ENCODE results near the gene C10orf105.

The C10orf105 gene

DNA sequence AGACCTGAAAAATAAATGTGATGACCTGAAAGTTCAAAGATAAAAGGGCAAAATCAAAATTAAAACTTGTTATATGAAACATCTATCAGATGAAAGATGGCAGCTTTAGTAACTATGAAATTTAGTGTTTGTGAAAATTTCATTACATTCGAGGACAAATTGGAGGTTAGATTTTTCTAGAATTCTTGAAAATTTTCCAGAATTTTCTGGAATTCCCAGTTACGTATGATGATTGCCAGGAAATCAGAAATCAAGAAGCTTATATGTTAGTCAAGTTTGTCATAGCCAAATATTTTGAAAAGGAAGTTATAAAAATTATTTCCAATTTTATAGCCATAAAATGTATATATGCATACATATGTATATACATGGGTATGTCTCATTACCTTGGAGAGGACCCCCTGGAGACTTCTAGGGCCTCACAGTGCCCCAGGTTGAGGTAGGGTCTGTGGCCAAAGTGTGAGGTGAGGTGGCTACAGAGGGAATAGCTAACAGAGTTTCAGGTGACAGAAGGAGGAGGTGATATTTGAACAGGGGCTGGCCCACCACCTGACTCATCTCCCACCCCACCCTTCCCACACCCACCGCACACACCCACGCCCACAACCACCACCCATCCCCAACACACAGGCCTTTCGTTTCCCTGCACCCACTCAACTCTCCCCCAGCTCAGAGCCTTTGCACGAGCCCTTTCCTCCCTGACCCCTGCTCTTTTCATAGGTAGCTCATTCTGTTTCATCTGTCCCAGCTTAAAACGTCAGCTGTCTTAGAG is 21.5 kb downstream of the C10orf105 start:
- peak; percentile 10 for DNase-seq

DNA sequence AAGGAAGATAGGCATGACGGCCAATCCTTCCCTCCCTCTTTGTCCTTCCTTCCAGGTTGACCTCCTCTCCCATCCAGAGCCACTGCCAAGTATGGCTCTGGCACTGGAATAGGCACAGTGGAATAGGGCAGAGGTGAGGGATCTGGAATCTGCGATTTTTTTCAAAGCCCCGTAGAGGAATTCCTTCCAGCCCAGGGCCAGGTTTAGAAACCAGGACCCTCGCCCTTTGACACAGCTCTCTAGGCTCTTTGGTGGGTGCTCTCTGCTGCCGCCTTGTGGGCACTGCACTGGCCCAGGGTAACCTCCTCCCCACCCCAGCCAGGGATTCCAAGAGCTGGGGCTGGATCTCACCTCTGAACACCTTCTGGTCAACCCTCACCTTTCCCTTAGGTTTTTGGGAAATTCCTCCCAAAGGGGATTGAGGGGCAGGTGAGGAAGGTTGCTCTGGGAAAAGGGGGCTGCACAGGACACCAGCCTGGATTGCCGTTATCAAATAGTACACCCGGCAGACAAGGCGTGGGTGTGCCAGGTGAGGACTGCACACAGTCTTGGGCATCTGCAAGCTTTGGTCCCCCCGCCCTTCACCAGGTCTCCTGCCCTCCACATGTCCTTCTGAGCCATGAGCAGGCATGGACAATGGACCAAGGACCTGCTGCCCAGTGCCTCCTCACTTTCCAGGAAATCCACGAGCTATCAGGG is 22.8 kb downstream of the C10orf105 start:
- peak; percentile 59 for DNase-seq

DNA sequence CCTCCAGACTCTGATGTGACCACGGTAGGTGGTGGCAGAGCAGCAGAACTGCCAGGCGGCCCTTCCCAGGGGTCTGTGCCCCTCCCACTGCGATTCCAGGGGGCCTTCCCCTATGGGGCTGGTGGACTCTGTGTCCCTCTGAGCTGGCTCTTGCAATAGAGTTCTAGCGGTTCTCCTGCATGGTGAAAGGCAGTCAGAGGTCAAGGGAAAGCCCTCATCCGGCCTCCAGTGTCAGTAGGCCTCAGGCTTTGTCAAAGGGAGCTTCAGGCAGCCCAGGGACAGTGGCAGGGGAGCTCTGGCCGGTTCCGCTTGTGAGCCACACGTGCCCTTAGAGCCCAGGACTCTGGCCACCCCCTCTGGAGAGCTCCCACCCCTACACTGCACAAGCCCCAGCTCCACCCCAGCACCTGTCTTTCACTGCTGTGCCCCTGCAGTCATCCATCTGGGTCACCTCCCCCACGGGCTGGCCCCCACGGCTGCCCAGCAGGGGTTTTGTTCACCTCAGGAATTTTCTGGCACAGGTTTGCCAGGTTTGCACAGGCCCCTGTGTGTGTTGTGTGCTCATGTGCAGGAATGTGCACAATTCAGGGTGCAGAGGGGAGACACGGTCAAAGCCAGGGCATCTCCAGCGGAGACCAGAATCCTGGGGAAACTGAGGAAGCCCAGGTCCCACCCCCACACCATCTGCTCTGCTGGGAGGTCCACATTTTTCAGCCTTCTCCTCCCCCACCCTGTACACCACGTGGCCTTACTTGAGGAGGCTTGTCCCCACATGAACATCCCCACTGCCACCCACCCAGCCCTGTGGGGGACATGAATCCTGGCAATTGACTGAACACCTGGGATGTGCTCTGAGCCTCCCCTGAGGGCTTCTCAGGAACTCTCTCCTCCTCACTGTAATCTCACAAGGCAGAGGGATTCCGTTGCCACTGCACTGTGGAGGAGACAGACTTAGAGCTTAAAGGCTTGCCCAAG is 23.8 kb downstream of the C10orf105 start:
- DNase-seq = no peak

DNA sequence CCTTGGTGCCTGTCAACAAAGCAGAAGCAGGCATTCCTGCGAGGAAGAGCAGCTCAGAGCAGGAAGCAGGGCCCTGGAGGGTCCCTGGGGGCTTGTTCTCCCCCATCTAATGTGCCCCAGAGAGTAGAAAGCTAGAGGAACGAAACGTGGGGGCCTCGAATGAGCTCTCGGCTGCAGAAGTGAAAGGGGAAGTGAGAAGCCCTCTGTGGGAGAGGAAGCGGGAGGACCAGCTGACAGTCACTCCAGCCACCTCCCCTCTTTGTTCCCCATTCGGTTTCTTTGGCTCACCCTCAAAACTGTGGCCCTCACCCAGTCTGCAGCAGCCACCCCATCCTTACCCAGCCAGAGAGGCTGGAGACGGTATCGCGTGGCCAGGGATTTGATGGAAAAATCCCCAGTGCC is 25.0 kb downstream of the C10orf105 start:
- peak; percentile 25 for DNase-seq

DNA sequence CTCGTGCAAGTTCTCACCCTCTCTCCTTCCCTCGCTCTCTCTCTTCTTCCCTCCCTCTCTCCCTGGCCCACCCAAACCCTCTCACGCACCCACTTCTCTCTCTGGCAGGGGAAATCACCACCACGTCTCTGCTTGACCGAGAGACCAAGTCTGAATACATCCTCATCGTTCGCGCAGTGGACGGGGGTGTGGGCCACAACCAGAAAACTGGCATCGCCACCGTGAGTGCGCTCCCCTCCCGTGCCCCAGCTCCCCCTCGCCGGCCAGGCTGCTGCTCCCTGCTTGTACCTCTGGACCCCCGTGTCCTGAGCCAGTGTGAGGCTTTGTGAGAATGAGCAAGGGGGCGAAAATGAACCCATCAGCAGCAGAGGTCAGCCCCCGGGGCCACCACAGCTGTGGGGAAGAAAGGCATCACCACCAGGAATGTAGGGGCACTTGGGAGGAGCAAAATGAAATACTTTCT is 25.5 kb downstream of the C10orf105 start:
- no peak for DNase-seq

DNA sequence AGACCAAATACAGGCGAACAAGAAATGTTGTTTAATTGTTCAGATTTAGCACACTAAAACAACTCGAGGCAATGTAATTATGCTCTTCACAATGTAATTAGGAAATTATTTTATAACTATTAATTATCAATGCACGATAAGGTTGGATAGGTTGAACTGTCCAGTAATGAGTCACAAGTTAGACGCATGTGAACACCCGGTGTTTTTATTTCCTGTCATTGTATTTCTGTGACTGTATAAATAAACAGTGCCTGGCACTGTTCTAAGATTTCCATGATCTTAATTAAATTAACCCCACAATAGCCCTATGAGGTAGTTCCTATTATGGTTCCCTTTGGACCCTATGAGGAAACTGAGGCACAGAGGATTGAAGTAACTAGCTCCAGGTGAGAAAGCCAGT is 26.2 kb downstream of the C10orf105 start:
- DNase-seq = no peak

DNA sequence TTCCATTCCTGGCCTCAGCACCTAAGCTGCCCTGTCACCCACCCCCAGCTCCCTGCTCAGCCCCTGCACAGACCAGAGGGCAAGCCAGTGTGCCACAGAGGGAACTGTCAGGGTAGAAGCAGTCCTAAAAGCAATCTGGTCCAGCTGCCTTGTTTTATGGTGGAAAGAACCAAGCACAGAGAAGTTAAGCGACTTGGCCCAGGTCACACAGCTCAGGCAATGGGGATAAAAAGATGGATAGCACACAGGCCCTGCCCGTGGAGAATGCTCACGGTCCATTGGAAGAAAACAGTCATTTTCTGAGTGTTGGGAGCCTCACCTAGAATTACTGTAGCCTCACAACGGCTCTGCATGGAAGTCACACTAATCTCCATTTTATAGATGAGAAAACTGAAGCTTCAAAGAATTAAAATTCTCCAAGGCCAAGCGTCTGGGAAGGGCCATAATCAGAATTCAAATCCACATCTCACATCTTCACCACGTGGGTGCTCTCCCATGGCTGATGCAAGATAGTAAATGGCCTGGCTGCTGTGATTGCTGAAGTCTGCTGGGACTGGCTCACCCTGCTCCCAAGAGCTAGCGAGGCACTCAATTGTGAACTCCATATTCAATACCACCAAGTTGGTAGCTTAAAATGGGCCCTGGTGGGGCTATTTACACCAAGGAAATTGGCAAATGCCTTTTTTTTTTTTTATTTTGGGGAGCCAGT is 26.8 kb downstream of the C10orf105 start:
- no peak for DNase-seq

DNA sequence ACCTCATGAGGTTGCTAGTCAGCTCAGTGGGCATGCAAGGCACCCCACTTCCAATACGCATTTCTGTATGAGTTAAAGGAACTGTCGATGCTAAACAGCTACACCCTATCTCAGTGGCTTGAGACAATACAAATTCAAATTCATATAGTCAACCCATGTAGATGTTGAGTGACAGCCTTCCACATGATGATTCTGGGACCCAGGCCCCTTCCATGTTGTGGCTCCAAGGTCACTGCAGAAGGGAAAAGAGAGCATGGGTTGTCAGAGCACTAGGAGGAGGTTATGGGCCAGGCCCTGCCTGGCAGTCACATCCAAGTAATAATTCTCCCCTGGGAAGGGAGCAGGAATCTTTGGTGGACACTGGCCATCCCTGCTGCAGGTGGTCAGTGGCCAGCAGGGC is 28.2 kb downstream of the C10orf105 start:
- no peak for DNase-seq

DNA sequence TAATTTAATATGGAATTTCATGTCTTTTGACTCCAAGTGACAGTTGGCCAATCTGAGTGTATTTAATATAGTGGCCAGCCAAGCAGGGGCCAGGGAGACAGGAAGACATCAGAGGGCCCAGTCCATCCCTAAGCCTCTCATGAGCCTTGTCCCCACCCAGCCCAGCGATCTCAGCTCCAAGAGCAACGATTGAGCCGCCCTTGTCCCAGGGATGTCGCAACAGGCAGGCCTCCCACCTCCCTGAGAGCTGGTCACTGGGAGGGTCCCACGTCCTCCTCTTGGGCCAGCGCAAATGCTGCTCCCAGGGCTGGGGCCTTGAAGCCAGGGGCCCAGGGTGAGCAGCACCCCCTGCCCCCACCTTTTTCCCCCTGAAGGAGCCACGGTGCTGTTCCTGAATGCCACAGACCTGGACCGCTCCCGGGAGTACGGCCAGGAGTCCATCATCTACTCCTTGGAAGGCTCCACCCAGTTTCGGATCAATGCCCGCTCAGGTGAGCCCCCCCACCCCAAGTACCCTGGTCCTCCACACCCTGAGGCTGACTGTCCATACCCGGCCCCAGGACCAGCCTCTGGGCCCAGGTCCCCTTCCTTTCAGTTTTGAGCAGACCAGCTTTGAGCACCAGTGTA is 29.4 kb downstream of the C10orf105 start:
- no peak for DNase-seq

DNA sequence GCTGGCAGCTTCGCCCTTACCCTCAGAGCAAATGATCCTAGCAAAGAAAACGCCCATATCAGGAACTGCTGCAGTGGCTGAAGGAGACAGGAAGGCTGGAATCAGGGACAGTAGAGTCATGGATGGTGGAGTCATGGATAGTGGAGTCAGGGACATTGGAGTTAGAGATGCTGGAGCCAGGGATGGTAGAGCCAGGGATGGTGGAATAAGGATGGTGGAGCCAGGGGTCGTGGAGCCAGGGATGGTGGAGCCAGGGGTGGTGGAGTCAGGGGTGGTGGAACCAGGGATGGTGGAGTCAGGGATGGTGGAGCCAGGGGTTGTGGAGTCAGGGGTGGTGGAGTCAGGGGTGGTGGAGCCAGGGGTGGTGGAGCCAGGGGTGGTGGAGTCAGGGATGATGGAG is 31.3 kb downstream of the C10orf105 start:
- DNase-seq = no peak

DNA sequence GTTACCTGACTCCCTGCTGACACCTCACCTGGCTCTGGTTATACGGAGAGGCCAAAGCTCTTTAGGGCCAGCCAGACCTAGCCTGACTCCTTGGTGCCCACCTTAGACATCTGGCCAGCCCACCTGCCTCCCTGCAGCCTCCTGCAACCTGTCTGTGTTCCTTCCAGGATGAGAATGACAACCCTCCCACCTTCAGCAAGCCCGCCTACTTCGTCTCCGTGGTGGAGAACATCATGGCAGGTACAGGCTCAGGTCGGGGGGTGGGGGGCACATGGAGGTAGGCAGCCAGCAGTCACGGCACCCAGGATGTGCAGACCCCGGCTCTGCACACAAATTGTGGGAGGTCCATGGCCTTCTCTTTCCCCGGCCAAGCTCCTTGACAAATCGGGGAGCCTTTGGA is 32.1 kb downstream of the C10orf105 start:
- DNase-seq = no peak

DNA sequence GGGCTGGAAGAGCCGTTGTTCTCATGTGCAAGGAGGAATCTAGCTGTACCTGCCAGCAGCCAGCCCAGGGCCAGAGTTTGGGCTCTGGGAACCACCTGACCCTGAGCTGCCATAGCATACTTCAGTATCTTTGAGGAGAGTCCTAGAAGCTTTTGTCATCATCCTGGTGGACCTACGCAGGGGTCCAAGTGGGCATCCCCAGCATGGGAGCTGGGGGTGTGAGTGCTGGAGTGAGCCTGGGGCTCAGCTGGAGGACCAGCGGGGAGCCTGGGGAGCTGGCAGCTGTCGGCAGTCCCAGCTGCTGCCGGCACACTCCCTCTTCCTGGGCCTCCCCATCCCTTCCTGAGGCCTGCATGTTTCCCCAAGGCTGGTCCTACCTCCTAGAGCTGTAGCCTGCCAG is 32.5 kb downstream of the C10orf105 start:
- DNase-seq = no peak

DNA sequence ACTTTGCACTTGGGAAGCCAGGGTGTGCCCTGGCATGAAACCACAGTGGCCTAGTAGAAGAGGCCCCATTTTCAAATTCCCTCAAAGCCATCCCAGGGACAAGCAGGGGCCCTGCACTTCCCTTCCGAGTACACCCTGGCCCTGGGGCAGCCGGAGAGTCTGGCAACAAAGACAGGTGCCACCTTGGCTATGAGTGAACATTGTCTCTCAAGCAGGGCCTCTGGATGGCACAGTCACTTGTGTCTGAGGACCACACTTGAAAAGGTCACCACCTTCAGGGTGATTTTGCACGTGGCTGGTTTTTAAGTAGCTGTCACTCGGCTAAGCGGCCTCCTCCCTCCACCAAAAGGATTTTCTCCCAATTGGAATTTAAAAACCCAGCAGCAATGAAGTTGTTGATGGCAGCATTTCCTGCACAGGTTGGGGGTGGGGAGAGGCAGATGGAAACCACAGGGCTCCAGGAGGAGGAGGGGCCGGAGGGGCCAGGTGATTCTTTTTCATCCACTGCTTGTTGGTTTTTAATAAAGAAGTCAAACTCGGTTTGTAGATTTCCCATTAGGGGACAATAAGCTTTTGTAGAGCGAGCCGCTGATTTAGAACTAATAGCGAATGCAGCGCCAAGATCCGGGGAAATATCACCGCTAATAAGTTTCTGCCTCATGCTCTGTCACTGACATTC is 33.9 kb downstream of the C10orf105 start:
- no peak for DNase-seq

DNA sequence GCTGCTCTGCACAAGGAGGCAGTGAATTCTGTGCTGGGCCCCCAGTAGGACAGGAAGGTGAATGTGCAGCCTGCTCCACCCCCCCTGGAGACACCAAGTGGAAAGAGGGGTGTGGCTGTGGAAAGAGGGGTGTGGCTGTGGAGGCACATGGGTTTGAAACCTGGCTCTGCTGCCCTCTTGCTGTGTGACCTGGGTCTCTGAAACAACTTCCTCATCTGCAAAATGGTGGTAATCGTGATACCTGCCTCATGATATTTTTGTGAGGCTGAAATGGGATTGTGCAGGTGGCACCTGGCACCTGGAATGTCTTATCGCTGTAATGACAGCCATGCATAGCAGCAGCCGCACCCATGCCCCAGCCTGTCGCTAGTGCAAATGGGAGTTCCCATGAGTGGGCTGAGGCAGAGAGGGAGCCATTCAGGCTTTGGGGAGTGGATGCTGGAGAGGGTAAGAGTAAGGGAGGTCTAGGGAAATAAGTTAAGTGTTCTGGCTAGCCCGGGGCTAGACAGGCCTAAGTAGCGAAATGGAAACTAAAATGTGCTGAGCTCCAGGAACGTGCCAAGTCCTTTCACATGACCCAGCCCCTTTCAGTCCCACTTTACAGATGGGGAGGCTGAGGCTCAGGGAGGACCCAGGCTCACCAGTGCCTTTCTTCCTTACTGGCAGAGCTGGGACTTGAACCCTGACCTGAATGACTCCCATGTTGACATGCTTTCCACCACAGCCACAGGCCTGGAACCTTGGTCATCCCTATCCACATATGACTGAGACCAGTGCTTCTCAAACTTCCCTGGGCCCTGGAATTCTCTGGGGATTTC is 35.0 kb downstream of the C10orf105 start:
- DNase-seq = no peak

DNA sequence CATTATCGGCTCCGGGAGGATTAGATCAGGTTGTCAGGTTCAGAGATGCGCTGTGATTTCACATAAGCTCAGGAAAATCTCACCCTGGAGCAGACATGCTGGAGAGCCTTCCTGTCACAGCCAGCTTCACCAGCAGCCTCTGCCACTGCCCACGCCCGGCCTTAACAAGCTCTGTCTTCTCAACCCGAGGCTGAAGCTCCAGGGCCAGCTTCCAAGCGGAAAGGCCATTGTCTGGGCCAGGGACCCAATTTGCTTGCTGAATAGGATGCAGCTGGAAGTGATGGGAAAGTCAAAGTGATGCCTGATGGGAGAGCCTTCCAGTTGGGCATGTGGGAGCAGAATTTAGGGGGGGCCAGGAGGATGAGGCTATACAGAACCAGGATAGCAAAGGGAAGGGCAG is 36.3 kb downstream of the C10orf105 start:
- DNase-seq = no peak

DNA sequence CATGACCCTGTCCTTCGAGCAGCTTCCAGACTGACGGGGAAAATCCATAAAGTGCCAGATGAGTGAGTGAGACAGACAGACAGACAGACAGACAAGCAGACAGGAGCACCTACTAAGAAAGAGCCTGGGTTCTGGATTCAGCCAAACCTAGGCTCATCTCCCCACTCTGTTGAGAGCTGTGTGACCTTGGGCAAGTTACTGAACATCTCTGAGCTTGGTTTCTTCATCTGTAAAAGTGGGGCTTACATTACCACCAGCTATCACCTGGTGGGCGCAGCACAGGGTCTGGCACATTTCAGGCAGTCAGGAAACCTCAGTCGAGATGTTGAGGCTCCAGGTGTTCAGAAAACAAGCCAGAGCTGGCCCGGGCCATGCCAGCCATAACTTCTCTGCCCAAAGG is 37.6 kb downstream of the C10orf105 start:
- no peak for DNase-seq

DNA sequence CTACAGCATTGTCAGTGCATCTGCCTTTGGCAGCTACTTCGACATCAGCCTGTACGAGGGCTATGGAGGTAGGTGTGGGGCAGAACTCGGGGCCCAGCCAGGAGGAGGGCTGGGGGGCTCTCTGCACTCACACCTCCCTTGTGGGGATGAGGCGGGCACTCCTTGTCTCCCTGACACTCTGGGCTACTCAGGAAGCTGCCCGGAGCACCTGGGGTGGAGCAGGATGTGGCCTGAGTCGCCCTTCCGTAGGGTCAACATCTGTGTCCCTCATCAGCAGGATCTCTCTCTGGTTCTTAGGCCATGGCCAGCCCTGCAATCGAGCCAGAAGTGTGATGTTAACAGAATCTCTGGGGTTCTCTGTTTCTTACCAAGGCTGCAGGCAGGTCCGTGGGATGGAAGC is 40.2 kb downstream of the C10orf105 start:
- no peak for DNase-seq

DNA sequence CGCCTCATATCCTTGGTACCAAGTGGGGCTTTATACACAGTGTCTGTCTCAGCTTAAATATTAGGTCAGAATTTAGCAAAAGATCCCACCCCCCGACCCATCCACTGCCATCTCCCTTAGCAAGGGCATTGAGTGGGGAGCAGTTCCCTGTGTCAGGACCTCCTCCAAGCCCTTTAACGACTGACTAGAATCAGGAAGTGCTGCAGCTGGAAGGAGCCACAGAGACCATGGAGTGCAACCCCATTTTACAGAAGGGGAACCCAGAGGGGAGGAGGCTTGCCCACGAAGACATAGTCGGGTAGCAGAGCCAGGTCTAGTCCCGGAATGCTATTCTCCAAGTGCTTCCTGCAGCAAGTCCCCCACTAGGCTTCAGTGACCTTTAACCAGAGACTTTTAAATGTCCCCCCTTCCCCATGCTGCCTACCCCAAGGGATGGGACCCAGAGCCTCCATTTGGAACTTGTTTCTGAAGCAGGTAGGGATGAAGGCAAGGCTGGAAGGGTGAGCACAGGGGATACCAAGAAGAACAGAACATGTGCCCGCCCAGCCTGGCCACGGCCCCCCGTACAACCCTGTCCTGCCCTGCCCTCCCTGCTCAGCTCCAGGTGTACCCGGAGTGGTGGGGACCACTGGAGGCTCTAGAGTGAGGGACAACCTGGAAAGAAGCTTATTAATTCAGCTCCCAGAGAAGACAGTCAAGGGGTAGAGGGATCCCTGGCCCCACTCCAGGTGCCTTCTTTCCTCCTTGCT is 41.3 kb downstream of the C10orf105 start:
- no peak for DNase-seq

DNA sequence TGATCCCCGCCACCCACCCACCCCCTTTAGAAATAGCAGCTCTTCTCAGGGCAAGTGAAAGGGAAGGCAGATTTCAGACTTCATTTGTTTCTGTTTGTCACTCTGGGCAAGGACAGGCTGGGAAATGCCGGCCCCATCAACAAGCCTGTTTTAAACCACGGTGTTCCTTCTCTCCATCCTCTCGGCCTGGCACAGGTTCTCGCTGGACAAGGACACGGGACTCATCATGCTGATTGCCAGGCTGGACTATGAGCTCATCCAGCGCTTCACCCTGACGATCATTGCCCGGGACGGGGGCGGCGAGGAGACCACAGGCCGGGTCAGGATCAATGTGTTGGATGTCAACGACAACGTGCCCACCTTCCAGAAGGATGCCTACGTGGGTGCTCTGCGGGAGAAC is 42.3 kb downstream of the C10orf105 start:
- DNase-seq = no peak
